GM12891 (cell line): ENCODE measurements around the gene CCL5.

ENCODE experiments used
- POLR2A ChIP-seq: IDR thresholded peaks from 2 replicates; pipeline ENCODE4 v1.6.1; 2011; ENCODE audit warnings: low read depth, low read length, control low read depth
- TAF1 ChIP-seq: IDR thresholded peaks from 2 replicates; pipeline ENCODE4 v1.6.1; 2011; ENCODE audit warnings: low read depth, low read length, control low read depth

GRCh38 chr17:35855965-35856364, 24.2 kb downstream of the CCL5 start:
- TF ChIP-seq TAF1 (no peak), POLR2A (no peak)
